CD4-positive, CD25-positive, alpha-beta regulatory T cell (primary cell): ENCODE results near the gene ABHD15. TPM values are rescaled to one million over a fixed set of nuclear protein-coding genes. Genes with fewer than 3 reads are reported as not detected.

Source experiments
- ATAC-seq, 2 donors: fragments of 150-1000 bp; cut with Tn5 transposase; one replicate each; pipeline ENCODE4 v1.10.0; 2021; ENCODE audit warnings: low read depth in 2 of 2, moderate number of reproducible peaks in 2 of 2, moderate library complexity in 1 of 2
- DNase-seq, 3 donors: peaks; one replicate each; pipeline versions ENCODE4 v3.0.0 to v3.0.0-alpha.2; 2012 to 2022; ENCODE audit warnings: mixed read lengths in 1 of 3
- H3K27ac ChIP-seq: one replicate; pipeline ENCODE4 v1.7.0; 2013; ENCODE audit warnings: mild to moderate bottlenecking, low read length; ENCODE audit not compliant: insufficient read depth, poor library complexity, severe bottlenecking
- H3K27me3 ChIP-seq: one replicate; pipeline ENCODE4 v1.7.0; 2013; ENCODE audit warnings: low read length; ENCODE audit not compliant: control insufficient read depth, insufficient read depth
- H3K36me3 ChIP-seq: one replicate; pipeline ENCODE4 v1.7.0; 2013; ENCODE audit warnings: mild to moderate bottlenecking, low read length, moderate library complexity; ENCODE audit not compliant: control insufficient read depth, insufficient read depth
- H3K4me1 ChIP-seq: 2 replicates; pipeline ENCODE4 v1.7.0; 2013; ENCODE audit warnings: mild to moderate bottlenecking, low read length; ENCODE audit not compliant: insufficient read depth, control insufficient read depth, poor library complexity, severe bottlenecking
- H3K4me3 ChIP-seq: one replicate; pipeline ENCODE4 v1.7.0; 2013; ENCODE audit warnings: low read depth, mild to moderate bottlenecking, low read length, moderate library complexity
- H3K9me3 ChIP-seq, 2 experiments: 1 replicate in 1 of 2; 2 replicates in 1 of 2; pipeline ENCODE4 v1.7.0; 2013; ENCODE audit warnings: low read length in 2 of 2, mild to moderate bottlenecking in 1 of 2, moderate library complexity in 1 of 2; ENCODE audit not compliant: control insufficient read depth in 2 of 2
- H3K27ac Mint-ChIP-seq, 3 donors: one replicate each; pipeline ENCODE4 v1.8.0; 2020 to 2022; ENCODE audit warnings: mild to moderate bottlenecking in 3 of 3, mixed read lengths in 3 of 3, moderate library complexity in 2 of 3
- H3K27me3 Mint-ChIP-seq: one replicate; pipeline ENCODE4 v1.8.0; 2022; ENCODE audit warnings: mild to moderate bottlenecking, mixed read lengths
- H3K36me3 Mint-ChIP-seq: one replicate; pipeline ENCODE4 v1.8.0; 2020; ENCODE audit warnings: mixed read lengths
- H3K4me1 Mint-ChIP-seq, 4 donors: one replicate each; pipeline ENCODE4 v1.8.0; 2020 to 2022; ENCODE audit warnings: mixed read lengths in 4 of 4, mild to moderate bottlenecking in 1 of 4
- H3K4me3 Mint-ChIP-seq, 4 donors: one replicate each; pipeline ENCODE4 v1.8.0; 2020 to 2022; ENCODE audit warnings: mild to moderate bottlenecking in 4 of 4, mixed read lengths in 4 of 4, moderate library complexity in 3 of 4
- H3K9me3 Mint-ChIP-seq, 7 donors: one replicate each; pipeline ENCODE4 v1.8.0; 2020 to 2022; ENCODE audit warnings: mixed read lengths in 7 of 7, mild to moderate bottlenecking in 3 of 7, moderate library complexity in 2 of 7
- polyA plus RNA-seq, 4 donors: library from polyadenylated mRNA; unstranded; fragments of 300-500 nt; fragmentation: Illumina TruSeq; gene quantifications; one replicate each; pipeline ENCODE4 v1.2.3, GENCODE V29; 2021
- total RNA-seq: library from RNA; stranded (reverse); gene quantifications from one replicate; pipeline ENCODE4 v1.2.3, GENCODE V29; 2022

The ABHD15 gene
- total RNA-seq (9.9 TPM), polyA plus RNA-seq (1 to 10 TPM; 6.2 to 9.2 (median 7.4) TPM)

- Mint-ChIP-seq H3K36me3 (no peaks in the 10 kb centered on the region), H3K4me1 (peaks cover 0 to 45% (median 25%) of the 10 kb centered on the region in 4 donors), H3K4me3 (peak within 1 kb of the TSS; percentile 92 to 98 (median 96)), H3K27me3 (no peaks in the 10 kb centered on the region), H3K9me3 (peaks cover 0 to 2% (median 0%) of the 10 kb centered on the region in 7 donors), H3K27ac (peak within 1 kb of the TSS; percentile 89 to 98 (median 93))
- Histone ChIP-seq H3K27ac (peak within 1 kb of the TSS; percentile 78), H3K27me3 (no peaks in the 10 kb centered on the region), H3K4me3 (peak within 1 kb of the TSS; percentile 75), H3K4me1 (peaks cover 33% of the 10 kb centered on the region), H3K9me3 (no peaks in the 10 kb centered on the region), H3K36me3 (peaks cover 7% of the 10 kb centered on the region)
- DNase-seq (peak; percentile 47 to 70 (median 66)), ATAC-seq (peak; percentile 29 to 36)
Measured at GRCh38 chr17:29566473-29567303, at the start of gene ABHD15. Gene ABHD15, minus strand, starts transcription at chr17:29567037. Its CDS starts 71 bp downstream, at chr17:29566966.

- Histone ChIP-seq H3K4me3 (peak overlapping the region; percentile 84), H3K27ac (peak overlapping the region; percentile 60), H3K4me1 (peaks cover 59% of the 10 kb centered on the region), H3K27me3 (no peaks in the 10 kb centered on the region), H3K36me3 (no peaks in the 10 kb centered on the region), H3K9me3 (no peaks in the 10 kb centered on the region)
- Mint-ChIP-seq H3K27ac (peak overlapping the region in 2 of 3 donors; percentile 90 to 93), H3K4me3 (peak overlapping the region; percentile 90 to 95 (median 92)), H3K36me3 (no peaks in the 10 kb centered on the region), H3K4me1 (peaks cover 3 to 43% (median 24%) of the 10 kb centered on the region in 4 donors), H3K9me3 (no peaks in the 10 kb centered on the region), H3K27me3 (peaks cover 7% of the 10 kb centered on the region)
- peak; percentile 61 to 62 for ATAC-seq
- DNase-seq = peak; percentile 83 to 90 (median 86)
Measured at GRCh38 chr17:29615492-29616299, 48.9 kb upstream of the ABHD15 start.

- Mint-ChIP-seq H3K4me3 (peak overlapping the region; percentile 90 to 95 (median 92)), H3K9me3 (no peaks in the 10 kb centered on the region), H3K27me3 (peaks cover 7% of the 10 kb centered on the region), H3K4me1 (peaks cover 3 to 43% (median 22%) of the 10 kb centered on the region in 4 donors), H3K27ac (peak overlapping the region in 2 of 3 donors; percentile 90 to 93), H3K36me3 (no peaks in the 10 kb centered on the region)
- Histone ChIP-seq H3K4me1 (peaks cover 59% of the 10 kb centered on the region), H3K27ac (peak overlapping the region; percentile 60), H3K27me3 (no peaks in the 10 kb centered on the region), H3K4me3 (peak overlapping the region; percentile 84), H3K36me3 (no peaks in the 10 kb centered on the region), H3K9me3 (no peaks in the 10 kb centered on the region)
- DNase-seq (peak; percentile 53 to 90 (median 81)), ATAC-seq (peak; percentile 47 to 54)
Measured at GRCh38 chr17:29615048-29615385, 48.2 kb upstream of the ABHD15 start.

GRCh38 chr17:29614349-29615047, 47.7 kb upstream of the ABHD15 start:
- Mint-ChIP-seq H3K27ac (peak overlapping the region; percentile 9 to 93 (median 90)), H3K36me3 (no peaks in the 10 kb centered on the region), H3K9me3 (no peaks in the 10 kb centered on the region), H3K4me3 (peak overlapping the region; percentile 90 to 95 (median 92)), H3K4me1 (peaks cover 3 to 43% (median 20%) of the 10 kb centered on the region in 4 donors), H3K27me3 (peaks cover 7% of the 10 kb centered on the region)
- Histone ChIP-seq H3K4me3 (peak overlapping the region; percentile 84), H3K27me3 (no peaks in the 10 kb centered on the region), H3K27ac (peak overlapping the region; percentile 60), H3K36me3 (no peaks in the 10 kb centered on the region), H3K4me1 (peaks cover 59% of the 10 kb centered on the region), H3K9me3 (no peaks in the 10 kb centered on the region)
- ATAC-seq (no peak), DNase-seq (no peak)

- no peak for ATAC-seq
Measured at GRCh38 chr17:29613856-29614255, 47.0 kb upstream of the ABHD15 start.

GRCh38 chr17:29613352-29613837, 46.6 kb upstream of the ABHD15 start:
- Histone ChIP-seq H3K9me3 (no peaks in the 10 kb centered on the region), H3K27ac (no peak overlapping the region), H3K4me3 (no peak overlapping the region), H3K27me3 (no peaks in the 10 kb centered on the region), H3K4me1 (peaks cover 58% of the 10 kb centered on the region), H3K36me3 (no peaks in the 10 kb centered on the region)
- DNase-seq (peak; percentile 86 to 89 (median 88)), ATAC-seq (peak; percentile 40 to 44)
- Mint-ChIP-seq H3K27ac (no peak overlapping the region), H3K4me3 (peak overlapping the region in 3 of 4 donors; percentile 4 to 90 (median 74)), H3K36me3 (no peaks in the 10 kb centered on the region), H3K4me1 (peaks cover 3 to 43% (median 20%) of the 10 kb centered on the region in 4 donors), H3K9me3 (no peaks in the 10 kb centered on the region), H3K27me3 (peaks cover 7% of the 10 kb centered on the region)

More at GRCh38 chr17:29613856-29614255, 47.0 kb upstream of the ABHD15 start:
- Histone ChIP-seq H3K27ac (no peak overlapping the region), H3K36me3 (no peaks in the 10 kb centered on the region), H3K4me1 (peaks cover 59% of the 10 kb centered on the region), H3K4me3 (no peak overlapping the region), H3K9me3 (no peaks in the 10 kb centered on the region), H3K27me3 (no peaks in the 10 kb centered on the region)
- Mint-ChIP-seq H3K27me3 (peaks cover 7% of the 10 kb centered on the region), H3K4me3 (peak overlapping the region in 3 of 4 donors; percentile 67 to 90 (median 74)), H3K36me3 (no peaks in the 10 kb centered on the region), H3K9me3 (no peaks in the 10 kb centered on the region), H3K4me1 (peaks cover 3 to 43% (median 20%) of the 10 kb centered on the region in 4 donors), H3K27ac (peak overlapping the region in 1 of 3 donors; percentile 86)
- DNase-seq = no peak
